ENCODE measurements around the gene TMEM176B.

The TMEM176B gene

DNA sequence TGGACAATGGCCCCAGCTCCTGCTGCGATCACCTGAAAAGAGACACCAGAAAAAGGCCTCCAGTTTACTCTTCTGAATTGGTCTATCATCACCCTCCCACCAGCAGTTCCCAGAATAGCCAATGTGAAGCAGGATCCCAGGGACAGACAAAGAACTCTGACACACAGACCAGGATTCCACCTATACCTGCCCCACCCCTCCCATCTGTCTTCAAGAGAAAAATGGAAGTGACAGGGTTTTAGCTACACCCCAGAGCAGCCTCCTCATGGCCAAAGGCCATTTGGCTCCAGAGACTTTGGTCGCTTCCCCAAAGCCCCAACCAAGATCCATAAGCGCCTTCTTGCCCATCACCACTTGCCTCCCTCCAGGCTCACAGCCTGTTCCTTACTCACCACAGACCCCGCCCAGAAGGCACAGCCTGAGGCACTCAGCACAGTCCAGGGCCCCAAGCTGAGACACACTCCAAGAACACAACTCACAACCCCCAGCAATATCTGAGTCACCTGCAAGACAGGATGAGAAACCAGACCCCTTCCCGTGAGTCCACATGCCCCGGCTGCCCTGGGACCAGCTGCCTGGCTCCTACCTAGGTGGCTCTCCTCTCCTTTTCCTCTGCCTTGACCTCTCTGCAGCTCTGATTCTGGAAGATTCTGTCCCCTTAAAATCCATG is 6.5 kb downstream of the TMEM176B start:
- no peak for TF ChIP-seq EZH2 (IDR thresholded peaks at IDR 0.05; ENCODE audit: borderline replicate concordance, low read depth, low read length, severe bottlenecking)
- TF ChIP-seq, protein P1, sequence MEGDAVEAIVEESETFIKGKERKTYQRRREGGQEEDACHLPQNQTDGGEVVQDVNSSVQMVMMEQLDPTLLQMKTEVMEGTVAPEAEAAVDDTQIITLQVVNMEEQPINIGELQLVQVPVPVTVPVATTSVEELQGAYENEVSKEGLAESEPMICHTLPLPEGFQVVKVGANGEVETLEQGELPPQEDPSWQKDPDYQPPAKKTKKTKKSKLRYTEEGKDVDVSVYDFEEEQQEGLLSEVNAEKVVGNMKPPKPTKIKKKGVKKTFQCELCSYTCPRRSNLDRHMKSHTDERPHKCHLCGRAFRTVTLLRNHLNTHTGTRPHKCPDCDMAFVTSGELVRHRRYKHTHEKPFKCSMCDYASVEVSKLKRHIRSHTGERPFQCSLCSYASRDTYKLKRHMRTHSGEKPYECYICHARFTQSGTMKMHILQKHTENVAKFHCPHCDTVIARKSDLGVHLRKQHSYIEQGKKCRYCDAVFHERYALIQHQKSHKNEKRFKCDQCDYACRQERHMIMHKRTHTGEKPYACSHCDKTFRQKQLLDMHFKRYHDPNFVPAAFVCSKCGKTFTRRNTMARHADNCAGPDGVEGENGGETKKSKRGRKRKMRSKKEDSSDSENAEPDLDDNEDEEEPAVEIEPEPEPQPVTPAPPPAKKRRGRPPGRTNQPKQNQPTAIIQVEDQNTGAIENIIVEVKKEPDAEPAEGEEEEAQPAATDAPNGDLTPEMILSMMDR (IDR thresholded peaks at IDR 0.05; ENCODE audit: borderline replicate concordance, extremely low read depth, low read length, poor library complexity, severe bottlenecking) = no peak
- Histone ChIP-seq H3K27ac (ENCODE audit: low read length) (no peak overlapping the region), H3K9me3 (ENCODE audit: insufficient read depth, low read length, severe bottlenecking) (no peaks in the 10 kb centered on the region), H3K9ac (ENCODE audit: low read depth, low read length) (no peak overlapping the region), H3K79me2 (ENCODE audit: insufficient read depth, low read length) (no peaks in the 10 kb centered on the region), H3K36me3 (ENCODE audit: insufficient read depth, low read length) (no peaks in the 10 kb centered on the region), H3K4me2 (ENCODE audit: insufficient read depth, low read length) (no peak overlapping the region), H2AFZ (ENCODE audit: low read depth, low read length) (no peak overlapping the region), H3K4me1 (ENCODE audit: insufficient read depth, low read length) (no peaks in the 10 kb centered on the region), H4K20me1 (ENCODE audit: insufficient read depth, low read length) (no peaks in the 10 kb centered on the region; the same call in 1 of the 2 replicates), H3K4me3 (ENCODE audit: low read depth in 1 of 2, low read length in 2 of 2) (no peak overlapping the region), H3K27me3 (ENCODE audit: insufficient read depth, low read length, poor library complexity) (peaks cover 33% of the 10 kb centered on the region)
- no peak for ATAC-seq (ENCODE audit: insufficient read depth, low read depth)
- DNase-seq = no peak

DNA sequence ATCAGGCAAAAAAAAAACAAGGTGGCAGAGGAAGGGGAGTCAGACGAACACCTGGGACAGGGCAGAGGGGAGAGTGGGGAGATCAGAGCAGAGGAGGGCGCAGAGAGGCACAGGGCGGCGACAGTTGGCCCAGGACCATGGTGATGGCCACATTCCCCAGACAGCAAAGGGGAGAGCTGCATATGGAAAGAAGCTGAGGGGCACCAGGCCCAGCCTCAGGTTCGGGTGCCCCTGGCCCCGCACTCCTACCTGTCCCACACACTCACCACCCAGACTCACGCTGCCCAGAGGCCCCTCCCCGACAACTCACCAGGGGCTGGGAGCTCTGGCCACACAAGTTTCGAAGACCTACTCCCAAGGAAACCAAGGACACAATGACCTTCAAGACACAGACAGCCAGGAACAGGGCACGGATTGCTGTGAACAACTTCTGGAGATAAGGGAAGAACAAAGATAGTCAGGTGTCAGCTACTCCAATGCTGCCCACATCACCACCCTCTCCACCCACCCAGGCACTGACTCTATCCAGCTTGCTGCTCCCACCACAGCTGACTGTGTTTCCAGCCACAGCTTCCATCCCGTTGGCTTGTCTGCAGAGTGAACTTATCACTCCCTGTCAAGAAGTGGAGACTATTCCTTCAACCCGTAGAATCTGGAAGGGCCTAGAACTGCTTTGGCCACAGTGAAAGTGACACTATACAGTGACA is 8.3 kb downstream of the TMEM176B start:
- ATAC-seq (ENCODE audit: insufficient read depth, low read depth) = no peak
- no peak overlapping the region for H3K4me2 ChIP-seq (ENCODE audit: insufficient read depth, low read length)
- no peak overlapping the region for H3K9ac ChIP-seq (ENCODE audit: low read depth, low read length)
- no peak overlapping the region for H3K27ac ChIP-seq (ENCODE audit: low read length)
- peaks cover 41% of the 10 kb centered on the region for H3K27me3 ChIP-seq (ENCODE audit: insufficient read depth, low read length, poor library complexity)
- no peaks in the 10 kb centered on the region for H3K4me1 ChIP-seq (ENCODE audit: insufficient read depth, low read length)
- no peak for DNase-seq
- H3K79me2 ChIP-seq (ENCODE audit: insufficient read depth, low read length) = no peaks in the 10 kb centered on the region
- no peak overlapping the region for H2AFZ ChIP-seq (ENCODE audit: low read depth, low read length)
- no peaks in the 10 kb centered on the region for H3K9me3 ChIP-seq (ENCODE audit: insufficient read depth, low read length, severe bottlenecking)
- no peak overlapping the region for H3K4me3 ChIP-seq (ENCODE audit: low read depth in 1 of 2, low read length in 2 of 2)
- no peaks in the 10 kb centered on the region; the same call in 1 of the 2 replicates for H4K20me1 ChIP-seq (ENCODE audit: insufficient read depth, low read length)
- H3K36me3 ChIP-seq (ENCODE audit: insufficient read depth, low read length) = no peaks in the 10 kb centered on the region
- TF ChIP-seq EZH2 (IDR thresholded peaks at IDR 0.05; ENCODE audit: borderline replicate concordance, low read depth, low read length, severe bottlenecking) = no peak
- TF ChIP-seq, protein P1 (IDR thresholded peaks at IDR 0.05; ENCODE audit: borderline replicate concordance, extremely low read depth, low read length, poor library complexity, severe bottlenecking) = no peak

DNA sequence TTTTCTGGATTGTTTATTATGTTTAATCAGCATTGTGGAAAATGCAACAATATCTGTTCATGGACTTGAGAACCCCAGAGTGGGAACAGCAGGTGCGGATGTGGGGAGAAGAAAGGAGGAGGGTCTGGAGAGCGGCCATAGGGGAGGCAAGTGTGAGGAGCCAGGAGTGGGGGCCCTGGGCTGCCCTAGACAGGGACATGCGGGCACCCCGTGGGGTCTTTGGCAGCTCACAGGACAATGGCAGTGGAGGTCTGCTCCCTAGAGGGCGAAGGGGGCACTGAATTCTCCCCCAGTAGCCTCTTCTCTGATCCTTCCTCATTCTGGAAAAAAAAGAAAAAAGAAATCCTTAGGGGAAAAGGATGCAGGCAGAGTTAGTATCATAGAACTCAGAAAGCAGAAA is 8.9 kb downstream of the TMEM176B start:
- Histone ChIP-seq H4K20me1 (ENCODE audit: insufficient read depth, low read length) (no peaks in the 10 kb centered on the region; the same call in 1 of the 2 replicates), H3K4me2 (ENCODE audit: insufficient read depth, low read length) (no peak overlapping the region), H2AFZ (ENCODE audit: low read depth, low read length) (no peak overlapping the region), H3K79me2 (ENCODE audit: insufficient read depth, low read length) (no peaks in the 10 kb centered on the region), H3K9me3 (ENCODE audit: insufficient read depth, low read length, severe bottlenecking) (no peaks in the 10 kb centered on the region), H3K4me1 (ENCODE audit: insufficient read depth, low read length) (no peaks in the 10 kb centered on the region), H3K4me3 (ENCODE audit: low read depth in 1 of 2, low read length in 2 of 2) (no peak overlapping the region), H3K27me3 (ENCODE audit: insufficient read depth, low read length, poor library complexity) (peaks cover 39% of the 10 kb centered on the region), H3K27ac (ENCODE audit: low read length) (no peak overlapping the region), H3K9ac (ENCODE audit: low read depth, low read length) (no peak overlapping the region), H3K36me3 (ENCODE audit: insufficient read depth, low read length) (no peaks in the 10 kb centered on the region)
- DNase-seq (no peak), ATAC-seq (ENCODE audit: insufficient read depth, low read depth) (no peak)
- no peak for TF ChIP-seq EZH2 (IDR thresholded peaks at IDR 0.05; ENCODE audit: borderline replicate concordance, low read depth, low read length, severe bottlenecking)
- TF ChIP-seq, protein P1 (IDR thresholded peaks at IDR 0.05; ENCODE audit: borderline replicate concordance, extremely low read depth, low read length, poor library complexity, severe bottlenecking) = no peak
